Measurements from ENCODE around the gene TCF3.

The TCF3 gene

DNA sequence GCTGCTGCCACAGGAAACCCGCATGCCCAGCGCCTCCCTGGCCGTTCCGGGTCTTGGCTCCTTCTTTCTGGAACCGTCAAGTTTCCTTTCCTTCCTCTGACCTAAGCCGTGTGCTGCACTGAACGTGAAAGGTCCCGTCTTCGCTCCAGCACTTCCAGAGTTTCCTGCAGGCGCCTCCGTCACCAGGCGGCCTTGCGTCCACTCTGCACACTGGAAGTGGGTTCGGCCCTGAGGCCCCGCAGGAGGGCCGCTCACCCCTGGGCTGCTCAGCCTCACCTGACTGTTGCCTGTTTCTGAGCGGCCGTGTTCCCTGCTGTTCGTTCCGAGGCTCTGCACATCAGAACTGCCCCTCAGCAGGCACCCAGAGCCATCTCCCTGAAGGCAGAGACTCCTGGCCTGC lies 72.0 kb downstream of the TCF3 start:
- TF ChIP-seq YY1 (IDR thresholded peaks at IDR 0.05; ENCODE audit: low read depth): no peak
- no peak for TF ChIP-seq CEBPB (IDR thresholded peaks at IDR 0.05)
- no peak for TF ChIP-seq EP300 (IDR thresholded peaks at IDR 0.05; ENCODE audit: borderline replicate concordance)
- TF ChIP-seq ZBTB7A (IDR thresholded peaks at IDR 0.05; ENCODE audit: low read depth): no peak
- no peak for TF ChIP-seq CREB1 (IDR thresholded peaks at IDR 0.05; ENCODE audit: low read depth)
- TF ChIP-seq RAD21 (IDR thresholded peaks at IDR 0.05; ENCODE audit: low read depth): no peak
- no peak for TF ChIP-seq TCF12 (IDR thresholded peaks at IDR 0.05; ENCODE audit: low read depth)
- TF ChIP-seq TEAD4 (IDR thresholded peaks at IDR 0.05): no peak
- TF ChIP-seq NFIC (IDR thresholded peaks at IDR 0.05): no peak
- no peak for TF ChIP-seq TAF1 (IDR thresholded peaks at IDR 0.05; ENCODE audit: low read depth)
- no peak for TF ChIP-seq REST (IDR thresholded peaks at IDR 0.05; ENCODE audit: low read depth)
- TF ChIP-seq EGR1 (IDR thresholded peaks at IDR 0.05): no peak
- TF ChIP-seq FOXM1 (IDR thresholded peaks at IDR 0.05; ENCODE audit: borderline replicate concordance, low read depth): no peak
- TF ChIP-seq, protein P1, sequence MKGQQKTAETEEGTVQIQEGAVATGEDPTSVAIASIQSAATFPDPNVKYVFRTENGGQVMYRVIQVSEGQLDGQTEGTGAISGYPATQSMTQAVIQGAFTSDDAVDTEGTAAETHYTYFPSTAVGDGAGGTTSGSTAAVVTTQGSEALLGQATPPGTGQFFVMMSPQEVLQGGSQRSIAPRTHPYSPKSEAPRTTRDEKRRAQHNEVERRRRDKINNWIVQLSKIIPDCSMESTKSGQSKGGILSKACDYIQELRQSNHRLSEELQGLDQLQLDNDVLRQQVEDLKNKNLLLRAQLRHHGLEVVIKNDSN (IDR thresholded peaks at IDR 0.05): no peak
- TF ChIP-seq, protein P2, sequence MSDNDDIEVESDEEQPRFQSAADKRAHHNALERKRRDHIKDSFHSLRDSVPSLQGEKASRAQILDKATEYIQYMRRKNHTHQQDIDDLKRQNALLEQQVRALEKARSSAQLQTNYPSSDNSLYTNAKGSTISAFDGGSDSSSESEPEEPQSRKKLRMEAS (IDR thresholded peaks at IDR 0.05): no peak

- TF ChIP-seq CEBPB (IDR thresholded peaks at IDR 0.05) (no peak), TAF1 (IDR thresholded peaks at IDR 0.05; ENCODE audit: low read depth) (no peak), NFIC (IDR thresholded peaks at IDR 0.05) (no peak), EP300 (IDR thresholded peaks at IDR 0.05; ENCODE audit: borderline replicate concordance) (no peak), EGR1 (IDR thresholded peaks at IDR 0.05) (no peak), REST (IDR thresholded peaks at IDR 0.05; ENCODE audit: low read depth) (no peak), YY1 (IDR thresholded peaks at IDR 0.05; ENCODE audit: low read depth) (no peak), ZBTB7A (IDR thresholded peaks at IDR 0.05; ENCODE audit: low read depth) (no peak), TEAD4 (IDR thresholded peaks at IDR 0.05) (no peak), TCF12 (IDR thresholded peaks at IDR 0.05; ENCODE audit: low read depth) (no peak), RAD21 (IDR thresholded peaks at IDR 0.05; ENCODE audit: low read depth) (no peak), FOXM1 (IDR thresholded peaks at IDR 0.05; ENCODE audit: borderline replicate concordance, low read depth) (no peak), CREB1 (IDR thresholded peaks at IDR 0.05; ENCODE audit: low read depth) (no peak)
- TF ChIP-seq, protein P2 (IDR thresholded peaks at IDR 0.05): no peak
- TF ChIP-seq, protein P1 (IDR thresholded peaks at IDR 0.05): no peak
These were observed 73.2 kb downstream of the TCF3 start for GRCh38 chr19:1579222-1579621.

- TF ChIP-seq RAD21 (IDR thresholded peaks at IDR 0.05; ENCODE audit: low read depth) (no peak), CEBPB (IDR thresholded peaks at IDR 0.05) (no peak), FOXM1 (IDR thresholded peaks at IDR 0.05; ENCODE audit: borderline replicate concordance, low read depth) (no peak), REST (IDR thresholded peaks at IDR 0.05; ENCODE audit: low read depth) (no peak), TEAD4 (IDR thresholded peaks at IDR 0.05) (no peak), ZBTB7A (IDR thresholded peaks at IDR 0.05; ENCODE audit: low read depth) (no peak), NFIC (IDR thresholded peaks at IDR 0.05) (no peak), EGR1 (IDR thresholded peaks at IDR 0.05) (no peak), TAF1 (IDR thresholded peaks at IDR 0.05; ENCODE audit: low read depth) (no peak), TCF12 (IDR thresholded peaks at IDR 0.05; ENCODE audit: low read depth) (no peak), YY1 (IDR thresholded peaks at IDR 0.05; ENCODE audit: low read depth) (no peak), CREB1 (IDR thresholded peaks at IDR 0.05; ENCODE audit: low read depth) (no peak)
- TF ChIP-seq, protein P2 (IDR thresholded peaks at IDR 0.05): no peak
- TF ChIP-seq, protein P1 (IDR thresholded peaks at IDR 0.05): no peak
These were observed 74.3 kb downstream of the TCF3 start for GRCh38 chr19:1577929-1578618.

Data from Ishikawa (cell line).